HAP-1 (cell line): ENCODE measurements around the gene TPH2.

Experiments used
- DNase-seq, 2 experiments: peaks; one replicate each; pipeline ENCODE4 v3.0.0-alpha.2; 2016 to 2020; ENCODE audit warnings: low spot score in 2 of 2
- H3K27me3 ChIP-seq: fragments of 250-450 bp; sonication (Bioruptor Pico); 2 replicates; pipeline ENCODE4 v1.5.1; 2020; ENCODE audit warnings: low read depth, mild to moderate bottlenecking, moderate library complexity
- H3K36me3 ChIP-seq: fragments of 250-450 bp; sonication (Bioruptor Pico); replicated peaks from 2 replicates; pipeline ENCODE4 v1.5.1; 2020; ENCODE audit warnings: mild to moderate bottlenecking
- H3K4me1 ChIP-seq: fragments of 250-450 bp; sonication (Bioruptor Pico); 2 replicates; pipeline ENCODE4 v1.5.1; 2020; ENCODE audit warnings: mild to moderate bottlenecking
- H3K4me3 ChIP-seq: fragments of 250-450 bp; sonication (Bioruptor Pico); 2 replicates; pipeline ENCODE4 v1.5.1; 2020; ENCODE audit warnings: mild to moderate bottlenecking, moderate library complexity
- H3K9me3 ChIP-seq: fragments of 250-450 bp; sonication (Bioruptor Pico); 2 replicates; pipeline ENCODE4 v1.5.1; 2020; ENCODE audit warnings: mild to moderate bottlenecking, moderate library complexity
- in situ Hi-C: fragments of 300-500 bp; cut with MboI; formaldehyde crosslinking; loops from 3 replicates; pipeline ENCODE4 v1.14.3; 2020; ENCODE audit warnings: low sequenced_read_pairs, inconsistent platforms, mixed read lengths

TPH2 gene

DNA sequence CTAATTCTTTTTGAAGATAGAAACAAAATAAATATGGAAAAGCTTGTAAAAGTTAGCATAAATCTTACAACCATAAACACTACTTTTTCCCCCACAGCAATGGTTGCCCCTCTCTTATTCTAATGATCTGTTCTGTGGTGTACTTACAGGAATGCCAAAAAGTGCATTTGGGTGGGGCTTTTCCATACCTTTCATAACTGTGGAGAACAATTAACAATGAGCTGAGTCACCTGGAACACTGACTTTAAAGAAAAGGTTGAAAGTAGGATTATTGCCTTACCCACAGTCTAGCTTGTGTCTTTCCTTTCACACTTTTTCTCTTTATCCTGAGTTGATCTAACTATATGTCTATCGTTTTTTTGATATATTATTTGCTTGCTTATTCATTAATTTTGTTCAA is 86.9 kb downstream of the TPH2 start:
- no peak for DNase-seq
- no peaks in the 10 kb centered on the region for H3K9me3 ChIP-seq
- H3K36me3 ChIP-seq, result no peaks in the 10 kb centered on the region; the same call in 1 of the 2 replicates
- H3K4me3 ChIP-seq, result no peak overlapping the region
- no peaks in the 10 kb centered on the region for H3K4me1 ChIP-seq
- no peaks in the 10 kb centered on the region; the same call in none of the 2 replicates for H3K27me3 ChIP-seq
- in situ Hi-C loops, result no loop called here

DNA sequence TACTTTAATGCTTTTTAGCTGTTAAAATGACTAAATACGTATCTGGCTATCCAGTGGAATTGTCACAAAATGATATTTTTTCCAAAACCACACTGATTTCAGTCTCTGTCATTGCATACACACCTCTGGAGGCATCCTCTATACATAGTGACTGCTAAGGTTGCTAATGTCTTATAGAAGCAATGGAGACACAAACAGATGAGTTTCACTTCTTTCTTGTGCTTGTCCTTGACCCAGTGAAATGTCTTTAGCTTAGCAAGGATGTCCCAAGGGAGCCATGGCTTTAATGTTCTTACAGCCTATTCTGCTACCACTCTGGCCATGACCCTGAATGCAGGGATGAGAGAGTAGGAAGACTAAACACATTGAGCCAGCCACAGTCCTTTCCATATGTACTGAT is 90.3 kb downstream of the TPH2 start:
- H3K27me3 ChIP-seq, result peaks cover 4% of the 10 kb centered on the region
- no peaks in the 10 kb centered on the region; the same call in 1 of the 2 replicates for H3K36me3 ChIP-seq
- in situ Hi-C loops, result no loop called here
- H3K9me3 ChIP-seq, result no peaks in the 10 kb centered on the region
- H3K4me3 ChIP-seq, result no peak overlapping the region
- DNase-seq, result no peak
- H3K4me1 ChIP-seq, result no peaks in the 10 kb centered on the region

DNA sequence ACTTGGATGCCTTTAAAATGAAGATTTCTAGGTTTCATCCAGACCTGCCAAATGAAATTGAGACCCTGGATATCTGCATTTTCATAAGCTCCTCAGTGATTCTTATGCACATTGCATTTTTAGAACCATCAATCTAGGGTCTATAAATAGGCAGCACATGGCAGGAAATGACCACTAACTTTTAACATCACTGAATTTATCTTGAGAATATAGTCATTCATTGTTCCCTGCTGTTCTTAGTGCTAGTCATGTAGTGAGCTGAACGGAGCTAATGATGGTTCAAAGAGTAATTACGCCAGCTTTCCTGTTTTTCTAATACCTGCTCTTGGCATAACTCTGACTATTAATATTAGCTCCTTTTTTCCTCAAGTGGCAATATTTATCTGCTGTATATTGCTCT is 91.6 kb downstream of the TPH2 start:
- DNase-seq, result no peak
- H3K36me3 ChIP-seq, result no peaks in the 10 kb centered on the region
- peaks cover 4% of the 10 kb centered on the region; the same call in 1 of the 2 replicates for H3K27me3 ChIP-seq
- no peaks in the 10 kb centered on the region for H3K9me3 ChIP-seq
- no peak overlapping the region for H3K4me3 ChIP-seq
- in situ Hi-C loops, result no loop called here
- no peaks in the 10 kb centered on the region for H3K4me1 ChIP-seq

DNA sequence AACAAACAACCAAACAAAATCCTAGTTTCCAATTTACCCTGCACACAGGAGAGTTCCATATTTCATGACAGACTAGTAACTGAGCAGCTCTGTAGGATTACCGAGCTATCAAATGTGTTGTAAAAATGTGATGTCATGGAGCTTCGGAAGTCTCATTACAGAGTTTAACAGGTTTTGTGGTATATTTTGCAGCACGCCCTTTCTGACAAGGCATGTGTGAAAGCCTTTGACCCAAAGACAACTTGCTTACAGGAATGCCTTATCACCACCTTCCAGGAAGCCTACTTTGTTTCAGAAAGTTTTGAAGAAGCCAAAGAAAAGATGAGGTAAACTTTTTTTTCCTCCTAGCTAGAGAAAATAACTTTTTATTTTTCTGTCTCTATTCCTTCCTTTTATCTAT is 92.4 kb downstream of the TPH2 start:
- Histone ChIP-seq H3K36me3 (no peaks in the 10 kb centered on the region), H3K4me3 (no peak overlapping the region), H3K4me1 (no peaks in the 10 kb centered on the region), H3K27me3 (peaks cover 4% of the 10 kb centered on the region; the same call in 1 of the 2 replicates), H3K9me3 (no peaks in the 10 kb centered on the region)
- in situ Hi-C loops, result no loop called here
- no peak for DNase-seq

DNA sequence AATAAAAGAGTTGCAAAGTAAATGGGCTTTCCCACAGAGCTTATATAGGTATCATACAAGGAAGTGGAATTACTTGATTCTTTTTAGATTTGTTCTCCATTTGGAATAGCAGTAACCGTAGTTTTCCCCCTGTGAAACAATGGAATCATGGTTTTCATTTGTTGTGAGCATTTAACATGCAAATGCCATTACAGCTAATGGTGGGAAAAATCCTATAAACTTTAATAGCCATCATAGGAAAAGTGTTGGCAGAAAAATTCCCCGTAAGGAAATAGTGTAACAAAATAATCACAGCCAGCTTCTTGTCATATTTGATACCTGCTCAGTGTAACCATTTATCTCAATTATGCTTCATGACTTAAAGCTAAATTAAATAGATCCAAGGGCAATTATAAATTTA is 95.3 kb downstream of the TPH2 start:
- no peak for DNase-seq
- no peaks in the 10 kb centered on the region for H3K9me3 ChIP-seq
- in situ Hi-C loops, result no loop called here
- peaks cover 4% of the 10 kb centered on the region; the same call in 1 of the 2 replicates for H3K27me3 ChIP-seq
- no peak overlapping the region for H3K4me3 ChIP-seq
- H3K36me3 ChIP-seq, result no peaks in the 10 kb centered on the region
- H3K4me1 ChIP-seq, result no peaks in the 10 kb centered on the region

DNA sequence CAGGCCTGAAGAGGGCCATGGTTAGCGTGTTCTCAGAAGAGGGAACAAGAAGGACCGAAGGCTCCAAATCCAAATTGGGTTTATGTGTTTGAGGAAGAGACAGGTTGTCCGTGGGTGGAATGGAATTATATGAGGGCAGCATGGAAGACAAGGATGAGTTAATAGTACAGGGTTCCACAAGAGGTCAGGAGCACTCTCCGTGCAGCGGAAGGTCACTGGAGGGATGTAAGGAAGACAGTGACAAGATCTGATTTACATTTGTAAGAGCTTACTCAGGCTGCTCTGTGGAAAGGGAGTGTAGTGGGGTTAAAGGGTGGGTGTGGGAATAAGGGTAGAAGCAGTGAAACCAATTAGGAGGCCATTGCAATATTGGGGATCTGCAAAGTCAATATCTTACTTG is 97.0 kb downstream of the TPH2 start:
- Histone ChIP-seq H3K36me3 (no peaks in the 10 kb centered on the region), H3K27me3 (peaks cover 4% of the 10 kb centered on the region; the same call in 1 of the 2 replicates), H3K4me3 (no peak overlapping the region), H3K4me1 (no peaks in the 10 kb centered on the region), H3K9me3 (no peaks in the 10 kb centered on the region)
- in situ Hi-C loops, result no loop called here
- DNase-seq, result no peak

DNA sequence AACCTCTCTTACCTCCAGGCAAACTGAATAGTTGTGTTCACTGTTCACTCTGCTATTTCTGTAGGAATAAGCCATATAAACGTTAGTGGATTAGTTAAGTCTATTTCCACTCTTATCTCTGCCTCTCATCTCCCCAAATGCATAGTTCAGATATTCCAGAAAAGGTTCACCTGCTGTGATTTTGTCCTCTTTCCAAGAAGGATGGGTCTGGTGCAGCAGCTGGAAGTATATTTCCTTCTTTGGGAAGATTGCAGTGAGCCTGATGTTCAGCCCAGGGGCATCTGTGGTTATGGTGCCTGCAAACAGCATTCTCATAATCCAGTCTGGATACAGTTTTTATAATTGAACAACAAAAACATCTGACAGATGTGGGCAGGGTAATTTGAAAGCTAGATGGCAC is 97.7 kb downstream of the TPH2 start:
- H3K4me3 ChIP-seq, result no peak overlapping the region
- H3K36me3 ChIP-seq, result no peaks in the 10 kb centered on the region
- no peaks in the 10 kb centered on the region for H3K4me1 ChIP-seq
- no peak for DNase-seq
- H3K9me3 ChIP-seq, result no peaks in the 10 kb centered on the region
- in situ Hi-C loops, result no loop called here
- peaks cover 4% of the 10 kb centered on the region; the same call in 1 of the 2 replicates for H3K27me3 ChIP-seq

GRCh38 chr12:72037006-72037795 is 98.6 kb downstream of the TPH2 start:
- H3K9me3 ChIP-seq, result no peaks in the 10 kb centered on the region
- no peaks in the 10 kb centered on the region for H3K4me1 ChIP-seq
- in situ Hi-C loops, result no loop called here
- H3K4me3 ChIP-seq, result no peak overlapping the region
- H3K36me3 ChIP-seq, result no peaks in the 10 kb centered on the region
- no peak for DNase-seq
- peaks cover 2% of the 10 kb centered on the region; the same call in 1 of the 2 replicates for H3K27me3 ChIP-seq

DNA sequence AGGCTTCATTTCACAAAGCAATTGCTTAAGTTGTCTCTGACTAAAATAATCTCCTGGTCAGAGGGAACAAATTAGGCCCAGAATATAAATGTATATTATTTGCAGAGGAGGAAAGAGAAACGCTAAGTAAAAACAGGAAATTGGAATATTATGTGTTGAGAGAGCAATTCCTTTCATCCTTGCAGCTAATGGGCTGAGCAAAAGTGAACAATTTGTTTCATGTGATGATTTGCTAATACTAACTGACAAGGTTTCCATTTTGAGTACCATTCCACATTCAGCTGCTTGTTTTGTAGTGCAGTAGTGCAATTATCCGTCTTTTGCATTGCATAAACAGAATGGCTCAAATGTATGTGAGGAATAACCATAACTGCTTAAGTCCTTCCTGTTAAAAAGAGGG is 103.2 kb downstream of the TPH2 start:
- H3K4me3 ChIP-seq, result no peak overlapping the region
- no peak for DNase-seq
- in situ Hi-C loops, result no loop called here
- H3K36me3 ChIP-seq, result no peaks in the 10 kb centered on the region
- no peaks in the 10 kb centered on the region for H3K9me3 ChIP-seq
- no peaks in the 10 kb centered on the region for H3K27me3 ChIP-seq
- H3K4me1 ChIP-seq, result no peaks in the 10 kb centered on the region; the same call in 1 of the 2 replicates

DNA sequence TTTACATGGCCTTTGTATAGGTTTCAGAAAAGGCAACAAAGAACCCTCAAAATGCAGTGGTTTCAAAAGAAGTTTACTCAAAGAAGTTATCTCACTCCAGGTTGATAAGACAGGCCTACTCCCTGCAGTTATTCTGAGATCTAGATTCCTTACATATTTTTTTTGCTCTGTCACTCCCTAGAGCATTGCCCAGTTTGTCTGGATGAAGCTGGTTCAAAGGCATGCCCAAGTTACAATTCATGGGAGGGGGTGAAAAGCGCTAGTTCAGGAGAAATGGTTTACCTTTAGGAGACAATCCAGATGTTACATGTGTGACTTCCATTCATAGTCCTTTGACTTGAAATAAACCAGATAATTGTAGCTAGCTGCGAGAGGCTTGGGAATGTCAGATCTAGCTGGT is 115.0 kb downstream of the TPH2 start:
- in situ Hi-C loops, result no loop called here
- DNase-seq, result no peak
- no peak overlapping the region for H3K4me3 ChIP-seq
- no peaks in the 10 kb centered on the region for H3K4me1 ChIP-seq
- H3K9me3 ChIP-seq, result no peaks in the 10 kb centered on the region
- peaks cover 31% of the 10 kb centered on the region for H3K27me3 ChIP-seq
- no peaks in the 10 kb centered on the region for H3K36me3 ChIP-seq

- Histone ChIP-seq H3K4me1 (no peaks in the 10 kb centered on the region), H3K27me3 (peaks cover 31% of the 10 kb centered on the region), H3K36me3 (no peaks in the 10 kb centered on the region), H3K4me3 (no peak overlapping the region), H3K9me3 (no peaks in the 10 kb centered on the region)
- DNase-seq, result no peak
- in situ Hi-C loops, result no loop called here
These were observed 115.9 kb downstream of the TPH2 start for GRCh38 chr12:72054511-72054910.

GRCh38 chr12:72057330-72057914 is 118.8 kb downstream of the TPH2 start:
- Histone ChIP-seq H3K4me3 (no peak overlapping the region), H3K9me3 (no peaks in the 10 kb centered on the region), H3K36me3 (no peaks in the 10 kb centered on the region), H3K27me3 (peaks cover 11% of the 10 kb centered on the region; the same call in 1 of the 2 replicates), H3K4me1 (no peaks in the 10 kb centered on the region)
- no peak for DNase-seq
- in situ Hi-C loops, result no loop called here

- H3K4me3 ChIP-seq, result no peak overlapping the region
- in situ Hi-C loops, result no loop called here
- no peaks in the 10 kb centered on the region for H3K27me3 ChIP-seq
- H3K4me1 ChIP-seq, result no peaks in the 10 kb centered on the region
- H3K36me3 ChIP-seq, result no peaks in the 10 kb centered on the region
- no peaks in the 10 kb centered on the region for H3K9me3 ChIP-seq
- no peak for DNase-seq
These were observed 124.4 kb downstream of the TPH2 start for GRCh38 chr12:72063073-72063472.

DNA sequence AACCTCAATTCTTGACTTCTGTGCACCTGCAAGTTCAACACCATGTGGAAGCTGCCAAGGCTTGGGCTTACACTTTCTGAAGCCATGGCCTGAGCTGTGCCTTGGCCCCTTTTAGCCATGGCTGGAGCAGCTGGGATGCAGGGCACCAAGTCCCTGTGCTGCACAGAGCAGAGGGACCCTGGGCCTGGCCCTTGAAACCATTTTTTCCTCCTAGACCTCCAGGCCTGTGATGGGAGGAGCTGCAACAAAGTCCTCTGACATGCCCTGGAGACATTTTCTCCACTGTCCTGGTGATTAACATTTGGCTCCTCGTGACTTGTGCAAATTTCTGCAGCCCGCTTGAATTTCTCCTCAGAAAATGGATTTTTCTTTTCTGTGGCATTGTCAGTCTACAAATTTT is 132.4 kb downstream of the TPH2 start:
- Histone ChIP-seq H3K4me3 (no peak overlapping the region), H3K9me3 (no peaks in the 10 kb centered on the region; the same call in 1 of the 2 replicates), H3K36me3 (no peaks in the 10 kb centered on the region), H3K27me3 (no peaks in the 10 kb centered on the region), H3K4me1 (no peaks in the 10 kb centered on the region)
- in situ Hi-C loops, result no loop called here
- no peak for DNase-seq
